ENCODE measurements around the gene RHBDL3. TPM values are rescaled to one million over a fixed set of nuclear protein-coding genes. Genes with fewer than 3 reads are reported as not detected.
A peak's percentile ranks its signal among the peaks of the same experiment; 100 is the strongest.

RHBDL3 gene
- total RNA-seq, 4 donors from 2014 or later, result 0.27 to 0.64 TPM; not detected in 2

DNA sequence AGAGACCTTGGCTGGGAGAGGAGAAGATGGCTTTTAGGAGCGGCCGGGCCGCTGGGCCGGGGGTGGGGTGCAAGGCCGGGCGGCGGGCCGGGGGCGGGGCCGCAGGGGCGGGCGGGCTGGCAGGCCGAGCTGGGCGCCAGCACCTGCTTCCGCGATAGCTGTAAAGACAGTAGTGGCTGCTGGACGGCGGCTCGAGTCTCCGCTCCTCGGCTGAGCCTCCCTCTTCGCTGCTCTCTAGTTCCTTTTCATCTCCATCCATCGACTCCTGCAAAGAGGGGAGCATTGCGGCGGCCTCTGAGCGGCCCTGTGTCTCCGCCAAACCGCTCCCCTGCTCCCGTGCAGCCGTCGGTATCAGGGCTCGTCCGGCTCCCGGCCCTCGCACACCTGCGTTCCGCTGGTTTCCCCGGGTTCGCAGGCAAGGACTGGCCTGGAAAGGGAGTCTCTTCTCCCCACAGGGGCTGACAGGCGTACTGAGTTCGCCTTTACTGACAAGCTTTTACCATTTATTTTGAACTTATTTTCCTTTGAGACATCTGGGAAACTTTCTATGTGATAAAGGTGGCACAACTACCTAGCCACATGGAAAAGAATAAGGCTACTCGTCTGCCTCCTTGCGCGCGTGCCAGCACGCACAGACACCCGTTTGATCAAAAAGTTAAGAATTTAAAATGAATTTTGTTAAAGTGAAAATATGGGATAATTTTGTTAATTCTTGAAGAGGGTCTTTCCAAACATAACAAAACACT is 76.4 kb downstream of the RHBDL3 start, which contains the start of gene C17orf75:
Gene C17orf75 (minus strand): TSS at position 317 of the 746 bp plus-strand sequence. CDS start 34 bp downstream, at position 283.
- in situ Hi-C loops (cut with MboI; ENCODE audit: low pct_ligation_motif_present in 1 of 4, low pct_unique_long_range_greater_than_20kb in 1 of 4, low sequenced_read_pairs in 3 of 4) (no loop called here), intact Hi-C loops (cut with DNase I; ENCODE audit: low total_unique reads) (no loop called here)
- TF ChIP-seq, protein P1, sequence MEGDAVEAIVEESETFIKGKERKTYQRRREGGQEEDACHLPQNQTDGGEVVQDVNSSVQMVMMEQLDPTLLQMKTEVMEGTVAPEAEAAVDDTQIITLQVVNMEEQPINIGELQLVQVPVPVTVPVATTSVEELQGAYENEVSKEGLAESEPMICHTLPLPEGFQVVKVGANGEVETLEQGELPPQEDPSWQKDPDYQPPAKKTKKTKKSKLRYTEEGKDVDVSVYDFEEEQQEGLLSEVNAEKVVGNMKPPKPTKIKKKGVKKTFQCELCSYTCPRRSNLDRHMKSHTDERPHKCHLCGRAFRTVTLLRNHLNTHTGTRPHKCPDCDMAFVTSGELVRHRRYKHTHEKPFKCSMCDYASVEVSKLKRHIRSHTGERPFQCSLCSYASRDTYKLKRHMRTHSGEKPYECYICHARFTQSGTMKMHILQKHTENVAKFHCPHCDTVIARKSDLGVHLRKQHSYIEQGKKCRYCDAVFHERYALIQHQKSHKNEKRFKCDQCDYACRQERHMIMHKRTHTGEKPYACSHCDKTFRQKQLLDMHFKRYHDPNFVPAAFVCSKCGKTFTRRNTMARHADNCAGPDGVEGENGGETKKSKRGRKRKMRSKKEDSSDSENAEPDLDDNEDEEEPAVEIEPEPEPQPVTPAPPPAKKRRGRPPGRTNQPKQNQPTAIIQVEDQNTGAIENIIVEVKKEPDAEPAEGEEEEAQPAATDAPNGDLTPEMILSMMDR (IDR thresholded peaks at IDR 0.05), result no peak
- TF ChIP-seq POLR2A (IDR thresholded peaks at IDR 0.05) (peak; percentile 59), POLR2AphosphoS5 (IDR thresholded peaks at IDR 0.05) (peak; percentile 57 to 64 (median 63)), EP300 (IDR thresholded peaks at IDR 0.05; ENCODE audit: low read depth) (no peak)
- peak within 1 kb of the TSS; percentile 87 to 89 (median 88) for H3K27ac ChIP-seq
- no peaks in the 10 kb centered on the region for H3K9me3 ChIP-seq
- 8 to 18% methylated on average over 8 to 36 of the region's 47 CpGs for WGBS, 2 donors (ENCODE audit: low coverage in 1 of 2)
- no peaks in the 10 kb centered on the region for H3K36me3 ChIP-seq
- peaks cover 4 to 17% (median 11%) of the 10 kb centered on the region in 4 donors for H3K4me1 ChIP-seq
- DNase-seq, result peak; percentile 82
- H3K4me3 ChIP-seq, result peak within 1 kb of the TSS; percentile 40 to 81 (median 64)
- no peaks in the 10 kb centered on the region for H3K27me3 ChIP-seq

DNA sequence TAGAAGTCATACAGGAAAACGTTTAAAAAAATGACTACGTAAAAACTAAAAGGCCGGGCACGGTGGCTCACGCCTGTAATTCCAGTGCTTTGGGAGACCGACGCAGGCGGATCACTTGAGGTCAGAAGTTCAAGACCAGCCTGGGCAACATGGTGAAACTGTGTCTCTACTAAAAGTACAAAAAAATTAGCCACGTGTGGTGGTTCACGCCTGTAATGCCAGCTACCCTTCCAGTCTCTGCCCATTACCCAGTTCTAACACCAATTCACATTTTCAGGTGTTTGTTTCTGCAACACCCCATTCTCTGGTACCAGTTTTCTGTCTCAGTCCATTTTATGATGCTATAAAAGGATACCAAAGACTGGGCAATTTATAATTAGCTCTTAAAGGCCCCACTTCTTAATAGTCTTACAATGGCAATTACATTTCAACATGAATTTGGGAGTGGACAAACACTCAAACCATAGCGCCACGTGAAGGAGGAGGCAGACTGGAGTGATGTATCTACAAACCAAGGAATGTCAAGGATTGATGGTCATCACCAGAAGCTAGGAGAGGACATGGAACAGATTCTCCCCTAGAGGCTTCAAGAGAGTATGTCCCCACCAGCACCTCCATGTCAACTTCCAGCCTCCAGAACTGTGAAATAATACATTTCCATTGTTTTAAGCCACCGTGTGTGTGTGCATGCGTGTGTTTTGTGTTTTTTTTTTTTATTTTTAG is 77.1 kb downstream of the RHBDL3 start:
- intact Hi-C loops (cut with DNase I; ENCODE audit: low total_unique reads), result no loop called here
- in situ Hi-C loops (cut with MboI; ENCODE audit: low pct_ligation_motif_present in 1 of 4, low pct_unique_long_range_greater_than_20kb in 1 of 4, low sequenced_read_pairs in 3 of 4), result no loop called here
- no peaks in the 10 kb centered on the region for H3K36me3 ChIP-seq
- peak overlapping the region in 3 of 4 donors; percentile 59 to 81 (median 70) for H3K4me3 ChIP-seq
- H3K9me3 ChIP-seq, result no peaks in the 10 kb centered on the region
- DNase-seq, result no peak
- WGBS, 2 donors (ENCODE audit: low coverage in 1 of 2), result 71 to 84% methylated on average over 10 to 14 of the region's 14 CpGs
- peak overlapping the region; percentile 87 to 89 (median 88) for H3K27ac ChIP-seq
- TF ChIP-seq, protein P1 (IDR thresholded peaks at IDR 0.05), result no peak
- no peak for TF ChIP-seq POLR2AphosphoS5 (IDR thresholded peaks at IDR 0.05)
- TF ChIP-seq EP300 (IDR thresholded peaks at IDR 0.05; ENCODE audit: low read depth), result no peak
- TF ChIP-seq POLR2A (IDR thresholded peaks at IDR 0.05), result no peak
- no peaks in the 10 kb centered on the region for H3K27me3 ChIP-seq
- H3K4me1 ChIP-seq, result peaks cover 4 to 17% (median 11%) of the 10 kb centered on the region in 4 donors

DNA sequence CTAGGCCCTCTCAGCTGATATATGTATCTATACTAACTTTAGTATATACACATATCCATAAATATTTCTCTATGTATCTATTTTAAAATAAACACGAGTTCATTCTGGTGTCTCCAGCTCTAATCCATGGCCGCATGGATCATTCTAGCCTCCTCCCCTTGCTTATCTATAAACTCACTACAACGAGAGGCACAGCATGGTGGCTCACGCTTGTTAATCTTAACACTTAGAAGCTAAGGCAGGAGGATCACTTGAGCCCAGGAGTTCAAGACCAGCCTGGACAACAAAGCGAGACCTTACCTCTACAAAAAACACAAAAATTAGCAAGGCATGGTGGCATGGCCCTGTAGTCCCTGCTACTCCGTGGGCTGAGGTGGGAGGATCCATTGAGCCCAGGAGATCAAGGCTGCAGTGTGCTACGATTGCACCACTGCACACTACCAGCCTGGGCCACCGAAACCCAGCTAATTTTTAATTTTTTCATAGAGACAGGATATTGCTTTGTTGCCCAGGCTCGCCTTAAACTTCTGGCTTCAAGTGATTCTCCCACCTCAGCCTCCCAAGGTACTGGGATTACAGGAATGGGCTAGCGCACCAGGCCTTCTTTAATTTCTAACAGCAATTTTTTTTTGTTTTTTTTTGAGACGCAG is 80.4 kb downstream of the RHBDL3 start:
- Histone ChIP-seq H3K36me3 (no peaks in the 10 kb centered on the region), H3K9me3 (no peaks in the 10 kb centered on the region), H3K4me3 (no peak overlapping the region), H3K27ac (no peak overlapping the region), H3K4me1 (peaks cover 3 to 28% (median 18%) of the 10 kb centered on the region in 4 donors), H3K27me3 (no peaks in the 10 kb centered on the region)
- TF ChIP-seq, protein P1 (IDR thresholded peaks at IDR 0.05), result no peak
- TF ChIP-seq POLR2AphosphoS5 (IDR thresholded peaks at IDR 0.05) (no peak), EP300 (IDR thresholded peaks at IDR 0.05; ENCODE audit: low read depth) (no peak), POLR2A (IDR thresholded peaks at IDR 0.05) (no peak)
- 83 to 87% methylated on average over 7 to 11 of the region's 11 CpGs for WGBS, 2 donors (ENCODE audit: low coverage in 1 of 2)
- DNase-seq, result no peak
- in situ Hi-C loops (cut with MboI; ENCODE audit: low pct_ligation_motif_present in 1 of 4, low pct_unique_long_range_greater_than_20kb in 1 of 4, low sequenced_read_pairs in 3 of 4), result no loop called here
- intact Hi-C loops (cut with DNase I; ENCODE audit: low total_unique reads), result no loop called here

DNA sequence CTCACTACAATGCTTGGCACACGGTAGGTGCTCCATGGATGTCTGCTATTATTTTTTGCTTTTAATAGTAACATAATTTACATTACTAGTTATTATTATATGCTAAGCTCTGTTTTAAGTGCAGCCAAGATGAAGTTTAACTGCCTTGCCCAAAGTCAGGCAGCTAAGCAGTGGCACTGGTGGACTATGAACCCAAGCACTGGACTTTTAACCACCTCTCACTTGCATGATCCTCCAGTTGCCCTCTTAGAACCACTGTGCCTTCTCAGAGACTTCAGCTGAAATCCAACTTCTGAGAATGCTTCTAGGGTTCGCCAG is 82.8 kb downstream of the RHBDL3 start:
- WGBS, 2 donors (ENCODE audit: low coverage in 1 of 2), result 87 to 100% methylated on average over 1 to 2 of the region's 2 CpGs
- H3K4me1 ChIP-seq, result peaks cover 13 to 36% (median 25%) of the 10 kb centered on the region in 4 donors
- TF ChIP-seq POLR2AphosphoS5 (IDR thresholded peaks at IDR 0.05), result no peak
- no peak for TF ChIP-seq EP300 (IDR thresholded peaks at IDR 0.05; ENCODE audit: low read depth)
- no peak for TF ChIP-seq POLR2A (IDR thresholded peaks at IDR 0.05)
- TF ChIP-seq, protein P1 (IDR thresholded peaks at IDR 0.05), result no peak
- H3K27me3 ChIP-seq, result no peaks in the 10 kb centered on the region
- peaks cover 0 to 17% (median 2%) of the 10 kb centered on the region in 4 donors for H3K36me3 ChIP-seq
- no peaks in the 10 kb centered on the region for H3K9me3 ChIP-seq
- H3K27ac ChIP-seq, result no peak overlapping the region
- intact Hi-C loops (cut with DNase I; ENCODE audit: low total_unique reads) (no loop called here), in situ Hi-C loops (cut with MboI; ENCODE audit: low pct_ligation_motif_present in 1 of 4, low pct_unique_long_range_greater_than_20kb in 1 of 4, low sequenced_read_pairs in 3 of 4) (no loop called here)
- no peak overlapping the region for H3K4me3 ChIP-seq
- DNase-seq, result no peak
